Stimulated activated CD8-positive, alpha-beta memory T cell treated with anti-CD3 and anti-CD28 coated beads, Interleukin-2, amount 100 ng/mL, for 1 hour (primary cell): ENCODE results near the gene UBASH3B.

ENCODE experiments used
- DNase-seq, 2 donors: peaks; one replicate each; pipeline ENCODE4 v3.0.0-alpha.2; 2020; ENCODE audit warnings: low read depth in 2 of 2

UBASH3B gene

DNA sequence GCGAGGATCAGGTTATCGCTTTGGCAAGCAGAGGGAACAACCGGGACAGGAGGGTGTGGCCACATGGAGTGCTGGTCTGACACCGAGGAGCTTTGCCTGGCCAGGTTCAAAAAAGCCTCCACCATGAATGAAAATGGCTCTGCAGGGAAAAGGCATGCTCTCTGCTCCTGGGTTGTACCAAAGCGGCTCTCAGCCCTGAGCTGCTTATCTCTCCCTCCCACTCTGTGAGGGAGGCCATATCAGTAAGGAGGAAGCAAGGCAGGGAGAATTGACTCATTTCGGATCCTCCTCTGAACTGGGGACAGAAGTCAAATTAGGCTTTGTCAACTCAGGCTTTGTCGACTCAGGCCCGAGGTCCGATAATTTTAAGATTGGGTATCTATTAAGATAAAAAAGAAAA, 99.9 kb downstream of the UBASH3B start:
- no peak for DNase-seq

GRCh38 chr11:122755941-122756340, 100.4 kb downstream of the UBASH3B start:
- DNase-seq = no peak

DNA sequence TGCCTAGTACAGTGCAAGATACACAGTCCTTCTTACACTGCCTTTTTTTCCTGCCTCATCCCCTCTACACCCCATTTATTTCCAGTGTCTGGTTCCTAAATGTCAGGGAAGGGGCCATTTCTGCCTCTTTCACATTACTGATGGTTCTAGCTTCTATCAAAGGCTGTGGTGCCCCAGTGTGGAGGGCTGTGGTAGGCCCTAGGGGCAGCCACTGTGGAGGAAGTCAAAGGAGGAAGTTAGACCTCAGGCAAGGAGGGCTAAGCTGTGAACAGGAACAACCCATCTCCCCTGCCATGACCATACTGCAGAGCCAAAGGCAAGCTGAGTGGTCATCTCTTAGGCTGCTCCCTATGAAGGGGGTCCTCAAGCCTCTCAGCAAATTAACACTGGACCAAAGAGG, 100.9 kb downstream of the UBASH3B start:
- peak; percentile 26 to 29 for DNase-seq

DNA sequence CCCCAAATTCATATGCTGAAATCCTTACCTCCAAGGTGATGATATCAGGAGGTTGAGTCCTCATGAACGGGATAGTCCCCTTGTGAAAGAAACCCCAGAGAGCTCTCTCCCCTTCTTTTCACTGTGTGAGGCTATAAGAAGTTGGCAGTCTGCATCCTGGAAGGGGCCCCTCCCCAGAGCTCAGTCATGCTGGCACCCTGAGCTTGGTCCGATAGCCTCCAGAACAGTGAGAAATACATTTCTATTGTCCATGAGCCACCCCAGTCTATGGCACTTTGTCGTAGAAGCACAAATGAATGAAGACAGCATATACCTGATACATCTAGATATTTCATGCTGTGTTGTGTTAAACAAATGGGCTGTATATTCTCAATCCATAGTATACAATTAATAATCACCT, 101.7 kb downstream of the UBASH3B start:
- no peak for DNase-seq

DNA sequence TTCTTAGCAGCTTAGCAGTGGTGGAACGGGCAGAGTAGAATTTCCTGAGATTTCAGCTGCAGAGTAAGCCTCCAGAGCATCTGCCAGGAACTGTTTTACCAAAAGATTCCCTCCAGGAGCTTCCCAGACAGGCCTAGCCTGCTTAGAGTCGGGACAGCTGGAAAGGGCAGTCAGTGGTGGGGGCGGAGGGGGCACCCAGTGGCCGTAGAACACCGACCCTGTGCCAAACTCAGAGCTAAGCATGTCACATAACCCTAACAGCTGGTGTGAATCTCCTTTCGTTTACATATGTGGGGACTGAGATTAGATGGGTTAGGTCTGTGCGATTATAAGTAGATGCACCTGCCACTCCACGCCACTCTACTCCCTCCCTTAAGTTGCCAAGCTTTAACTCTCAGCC, 102.8 kb downstream of the UBASH3B start:
- no peak for DNase-seq

- DNase-seq = no peak
Measured at GRCh38 chr11:122758974-122759373, 103.5 kb downstream of the UBASH3B start.

- DNase-seq = no peak
Measured at GRCh38 chr11:122763108-122763507, 107.6 kb downstream of the UBASH3B start.

DNA sequence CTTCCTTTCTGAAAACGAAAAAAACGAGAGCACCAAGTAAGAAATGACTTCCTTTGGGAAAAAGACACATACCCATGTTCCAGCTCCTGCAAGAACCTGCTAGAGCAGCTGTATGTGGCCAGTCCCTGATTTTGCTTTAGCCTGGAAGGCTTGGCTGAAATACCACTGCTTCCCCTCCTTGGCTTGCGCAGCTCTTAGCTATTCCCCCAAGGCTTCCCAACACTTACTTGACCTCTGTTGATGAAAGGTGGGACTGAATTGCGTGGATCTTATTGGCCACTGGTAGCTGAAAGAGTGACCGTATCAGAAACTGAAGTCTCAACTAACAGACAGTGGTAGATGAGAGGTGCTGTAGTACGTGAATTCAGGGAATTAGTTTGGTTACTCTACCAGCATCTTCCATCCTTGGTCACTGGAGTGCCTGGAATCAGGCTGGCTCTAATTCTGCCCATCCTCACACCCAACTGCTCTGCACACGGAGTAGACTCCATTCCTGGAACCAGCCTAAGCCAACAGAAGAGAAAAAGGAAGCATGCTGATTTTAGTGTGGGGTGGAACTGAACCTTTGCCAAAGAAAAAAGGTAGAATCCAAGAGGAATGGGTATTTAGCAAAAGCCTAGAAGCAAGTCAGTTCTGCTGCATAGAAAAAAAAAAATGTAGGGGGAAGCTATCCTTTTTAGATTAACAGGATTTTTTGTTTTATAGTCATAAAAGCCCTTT, 109.0 kb downstream of the UBASH3B start:
- DNase-seq = no peak

DNA sequence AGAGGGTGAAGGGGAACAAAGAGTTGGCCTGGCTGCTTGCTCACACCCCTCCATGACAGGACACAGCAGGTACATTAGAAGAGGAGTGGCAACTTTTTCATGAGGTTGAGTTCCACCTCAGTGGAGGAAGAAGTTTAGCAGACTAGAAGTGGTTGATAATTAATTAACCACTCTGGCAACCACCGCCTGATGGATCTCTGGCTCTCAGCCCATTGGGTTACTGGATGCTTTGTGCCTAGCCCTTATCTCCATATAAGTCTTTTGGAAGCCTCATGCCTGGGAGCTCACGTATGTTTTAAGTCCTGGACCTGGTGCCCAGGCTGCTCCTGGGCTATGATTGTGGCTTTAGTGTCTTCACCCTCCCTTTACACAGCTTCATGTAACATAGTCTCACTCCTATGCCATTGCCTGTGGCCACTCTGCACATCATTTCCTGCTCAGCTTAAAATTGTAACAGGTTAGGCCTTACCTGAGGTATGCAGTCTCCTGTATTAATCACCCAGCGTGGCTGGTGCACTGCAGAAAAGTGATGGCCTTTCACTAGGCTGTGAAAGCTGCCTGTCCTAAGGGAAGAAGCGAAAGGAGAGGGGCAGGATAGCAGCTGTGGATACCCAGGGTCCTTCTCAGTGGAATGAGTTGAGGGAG, 110.1 kb downstream of the UBASH3B start:
- DNase-seq = no peak

- DNase-seq = no peak
Measured at GRCh38 chr11:122769126-122769780, 113.7 kb downstream of the UBASH3B start.

GRCh38 chr11:122772945-122773344, 117.4 kb downstream of the UBASH3B start:
- DNase-seq = no peak

- DNase-seq = no peak
Measured at GRCh38 chr11:122773781-122774266, 118.3 kb downstream of the UBASH3B start.

GRCh38 chr11:122775675-122776271, 120.3 kb downstream of the UBASH3B start:
- DNase-seq = no peak

DNA sequence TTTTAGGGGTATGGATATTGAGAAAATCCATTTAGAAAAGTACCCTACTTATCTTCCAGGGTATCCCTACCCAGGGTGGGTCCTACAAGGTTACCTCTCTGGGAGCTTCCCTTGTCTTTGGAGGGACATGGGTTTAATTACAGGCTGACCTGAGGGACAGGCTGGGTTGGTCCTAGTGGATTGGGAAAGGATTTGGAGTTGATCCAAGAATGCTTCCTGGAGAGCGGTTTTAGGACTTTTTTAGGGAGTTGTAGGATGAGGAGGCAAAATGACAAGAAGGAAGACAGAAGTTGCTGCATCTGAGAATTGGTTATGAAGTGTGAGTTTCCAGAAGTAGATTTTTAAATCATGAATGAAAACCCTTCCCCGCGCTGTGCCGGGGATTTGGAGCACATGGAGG, 121.0 kb downstream of the UBASH3B start:
- no peak for DNase-seq

DNA sequence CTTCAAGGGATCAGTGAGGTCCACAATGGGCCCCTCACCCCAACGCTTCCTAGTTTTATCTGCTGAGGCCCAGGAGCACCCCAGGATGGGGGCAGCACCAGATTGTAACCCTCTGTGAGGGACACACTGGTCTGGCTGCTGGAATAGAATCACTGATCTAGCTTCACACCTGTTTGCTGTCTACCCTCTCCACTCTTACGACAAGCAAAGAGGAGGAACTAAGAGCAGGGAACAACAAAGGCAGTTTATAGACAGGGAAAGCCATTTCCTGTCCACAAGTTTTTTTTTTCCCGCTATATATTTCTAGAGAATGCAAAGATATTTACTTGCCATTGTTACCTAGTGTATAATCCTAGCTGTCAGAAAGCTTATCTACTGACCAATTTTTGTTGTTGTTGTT, 121.8 kb downstream of the UBASH3B start:
- DNase-seq = no peak

GRCh38 chr11:122778148-122778547, 122.6 kb downstream of the UBASH3B start:
- DNase-seq = no peak

GRCh38 chr11:122779047-122779629, 123.6 kb downstream of the UBASH3B start:
- DNase-seq = no peak

DNA sequence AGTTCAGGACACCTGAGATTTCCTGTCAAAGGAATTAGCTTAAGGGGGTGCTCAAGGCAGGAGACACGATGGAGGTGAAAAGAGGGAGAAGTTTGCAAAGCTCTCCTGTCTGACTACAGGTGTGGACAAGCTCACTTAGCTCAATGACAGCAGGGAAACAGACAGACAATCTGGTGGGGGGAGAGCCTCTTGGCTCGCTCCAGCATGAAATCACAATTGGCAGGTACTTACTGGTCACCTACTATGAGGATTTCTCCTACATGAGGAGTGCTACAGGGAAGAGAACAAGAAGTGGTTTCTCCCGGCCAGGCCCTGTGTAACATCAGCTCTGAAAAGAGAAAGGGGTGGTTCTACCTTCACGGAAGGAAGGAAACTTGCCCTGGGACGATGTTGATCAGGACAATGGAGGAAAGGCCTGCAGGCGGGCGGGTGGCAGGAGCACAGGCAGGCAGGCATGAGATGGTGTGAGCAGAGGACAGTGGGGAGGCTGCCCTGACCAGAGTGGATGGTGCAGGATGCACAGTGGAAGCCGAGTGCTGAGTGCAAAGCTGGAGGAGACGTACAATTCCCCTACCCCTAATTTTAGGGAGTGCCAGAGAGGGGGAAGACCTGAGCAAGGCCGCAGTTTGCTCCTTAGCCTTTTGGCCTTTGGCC, 124.9 kb downstream of the UBASH3B start:
- DNase-seq = no peak

- DNase-seq = peak; percentile 50 to 56
Measured at GRCh38 chr11:122781378-122782195, 126.1 kb downstream of the UBASH3B start.

GRCh38 chr11:122782222-122782621, 126.7 kb downstream of the UBASH3B start:
- no peak for DNase-seq
